ENCODE results near the gene GRB10. TPM values are rescaled to one million over a fixed set of nuclear protein-coding genes. Genes with fewer than 3 reads are reported as not detected.

GRB10 gene
- polyA plus RNA-seq, 3 donors, result 1.3 to 3.1 (median 1.5) TPM

GRCh38 chr7:50788382-50788781 is 5.7 kb upstream of the GRB10 start:
- TF ChIP-seq CTCF (IDR thresholded peaks at IDR 0.05), result no peak
- peaks cover 3 to 16% of the 10 kb centered on the region in 2 donors for H3K27me3 ChIP-seq (ENCODE audit: control insufficient read depth in 2 of 2, insufficient read depth in 2 of 2, low read length in 2 of 2)
- H3K36me3 ChIP-seq (replicated peaks in 1 of 2; ENCODE audit: control insufficient read depth in 1 of 2, insufficient read depth in 2 of 2, low read length in 2 of 2), result no peaks in the 10 kb centered on the region
- no peak overlapping the region for H3K4me3 ChIP-seq (replicated peaks in 1 of 3; ENCODE audit: low read depth in 2 of 3, low read length in 3 of 3)
- no peak overlapping the region for H3K4me2 ChIP-seq (replicated peaks; ENCODE audit: extremely low read depth, low read length, poor library complexity, severe bottlenecking)
- Mint-ChIP-seq H3K4me3 (no peak overlapping the region), H3K9me3 (peaks cover 2 to 15% (median 11%) of the 10 kb centered on the region in 7 donors), H3K27ac (no peak overlapping the region), H3K27me3 (ENCODE audit: low read depth in 3 of 3) (peaks cover 3 to 21% (median 18%) of the 10 kb centered on the region in 3 donors), H3K36me3 (peaks cover 0 to 4% of the 10 kb centered on the region in 2 donors), H3K4me1 (peaks cover 15% of the 10 kb centered on the region)
- H3K4me1 ChIP-seq (ENCODE audit: control insufficient read depth in 1 of 2, insufficient read depth in 2 of 2, low read length in 2 of 2), result peaks cover 11 to 12% of the 10 kb centered on the region in 2 donors
- intact Hi-C loops (cut with micrococcal nuclease), result no loop called here
- no peak overlapping the region for H3K9ac ChIP-seq (ENCODE audit: insufficient read depth, low read length, poor library complexity, severe bottlenecking)
- no peak for DNase-seq
- peaks cover 9 to 14% of the 10 kb centered on the region in 2 donors for H3K9me3 ChIP-seq (replicated peaks in 1 of 2; ENCODE audit: control insufficient read depth in 1 of 2, insufficient read depth in 1 of 2, low read length in 2 of 2)
- peaks cover 7% of the 10 kb centered on the region for H4K20me1 ChIP-seq (ENCODE audit: insufficient read depth, low read length)
- H3K79me2 ChIP-seq (ENCODE audit: insufficient read depth, low read length), result peaks cover 25% of the 10 kb centered on the region
- 100% methylated on average over 4 of the region's 5 CpGs for whole genome bisulfite sequencing (ENCODE audit: insufficient coverage)
- no peak overlapping the region for H2AFZ ChIP-seq (ENCODE audit: insufficient read depth, low read depth, low read length, poor library complexity, severe bottlenecking)
- H3K27ac ChIP-seq (ENCODE audit: low read depth in 1 of 2, low read length in 2 of 2), result no peak overlapping the region

GRCh38 chr7:50787825-50788224 is 5.1 kb upstream of the GRB10 start:
- Histone ChIP-seq H3K9ac (ENCODE audit: insufficient read depth, low read length, poor library complexity, severe bottlenecking) (no peak overlapping the region), H3K79me2 (ENCODE audit: insufficient read depth, low read length) (peaks cover 25% of the 10 kb centered on the region), H3K27ac (ENCODE audit: low read depth in 1 of 2, low read length in 2 of 2) (no peak overlapping the region), H3K27me3 (ENCODE audit: control insufficient read depth in 2 of 2, insufficient read depth in 2 of 2, low read length in 2 of 2) (peaks cover 3 to 21% of the 10 kb centered on the region in 2 donors), H3K4me3 (replicated peaks in 1 of 3; ENCODE audit: low read depth in 2 of 3, low read length in 3 of 3) (no peak overlapping the region), H2AFZ (ENCODE audit: insufficient read depth, low read depth, low read length, poor library complexity, severe bottlenecking) (no peak overlapping the region), H3K4me2 (replicated peaks; ENCODE audit: extremely low read depth, low read length, poor library complexity, severe bottlenecking) (no peak overlapping the region), H3K9me3 (replicated peaks in 1 of 2; ENCODE audit: control insufficient read depth in 1 of 2, insufficient read depth in 1 of 2, low read length in 2 of 2) (peaks cover 12 to 14% of the 10 kb centered on the region in 2 donors), H3K36me3 (replicated peaks in 1 of 2; ENCODE audit: control insufficient read depth in 1 of 2, insufficient read depth in 2 of 2, low read length in 2 of 2) (no peaks in the 10 kb centered on the region), H4K20me1 (ENCODE audit: insufficient read depth, low read length) (peaks cover 7% of the 10 kb centered on the region), H3K4me1 (ENCODE audit: control insufficient read depth in 1 of 2, insufficient read depth in 2 of 2, low read length in 2 of 2) (peaks cover 13 to 15% of the 10 kb centered on the region in 2 donors)
- TF ChIP-seq CTCF (IDR thresholded peaks at IDR 0.05), result no peak
- peaks cover 2 to 17% (median 13%) of the 10 kb centered on the region in 7 donors for H3K9me3 Mint-ChIP-seq
- no peak for DNase-seq
- H3K36me3 Mint-ChIP-seq, result peaks cover 3 to 4% of the 10 kb centered on the region in 2 donors
- H3K4me1 Mint-ChIP-seq, result peaks cover 18% of the 10 kb centered on the region
- 40% methylated on average over 4 of the region's 4 CpGs for WGBS (ENCODE audit: insufficient coverage)
- H3K27me3 Mint-ChIP-seq (ENCODE audit: low read depth in 3 of 3), result peaks cover 9 to 27% (median 24%) of the 10 kb centered on the region in 3 donors
- intact Hi-C loops (cut with micrococcal nuclease), result no loop called here
- H3K27ac Mint-ChIP-seq, result no peak overlapping the region
- no peak overlapping the region for H3K4me3 Mint-ChIP-seq

Measured in CD14-positive monocyte (primary cell).